Activated CD8-positive, alpha-beta T cell treated with anti-CD3 and anti-CD28 coated beads for 36 hours (primary cell): ENCODE results near the gene ELSPBP1. TPM values are rescaled to one million over a fixed set of nuclear protein-coding genes. Genes with fewer than 3 reads are reported as not detected.
"Not testable (repeated sequence)": the region's sequence is repeated elsewhere in the genome, so short reads cannot be mapped to it uniquely, and the experiment has no call there.

Experiments
- ATAC-seq: fragments of 200-7000 bp; cut with Tn5 transposase; one replicate; pipeline ENCODE4 v1.10.0; 2021; ENCODE audit warnings: mild to moderate bottlenecking, moderate library complexity
- CTCF ChIA-PET: fragments of 350-600 bp; sonication (Branson Sonifier 250); formaldehyde crosslinking; loops from one replicate; lab custom pipeline; 2021; ENCODE audit warnings: antibody characterized with exemption; lab: Charles Lee
- POLR2A ChIA-PET: fragments of 350-600 bp; sonication (Branson Sonifier 250); formaldehyde crosslinking; loops from one replicate; lab custom pipeline; 2021; ENCODE audit warnings: antibody characterized with exemption; lab: Charles Lee
- DNase-seq: peaks from one replicate; pipeline ENCODE4 v3.0.0-alpha.2; 2020
- H3K27ac Mint-ChIP-seq: one replicate; pipeline ENCODE4 v1.8.0; 2021; ENCODE audit warnings: mild to moderate bottlenecking, mixed read lengths
- H3K27me3 Mint-ChIP-seq: one replicate; pipeline ENCODE4 v1.8.0; 2021; ENCODE audit warnings: mixed read lengths
- H3K36me3 Mint-ChIP-seq: one replicate; pipeline ENCODE4 v1.8.0; 2021; ENCODE audit warnings: low read depth, mixed read lengths
- H3K4me1 Mint-ChIP-seq: one replicate; pipeline ENCODE4 v1.8.0; 2021; ENCODE audit warnings: low read depth, mixed read lengths
- H3K4me3 Mint-ChIP-seq: one replicate; pipeline ENCODE4 v1.8.0; 2021; ENCODE audit warnings: mild to moderate bottlenecking, moderate library complexity, mixed read lengths
- H3K9me3 Mint-ChIP-seq: one replicate; pipeline ENCODE4 v1.8.0; 2021; ENCODE audit warnings: mixed read lengths
- intact Hi-C: fragments of 100-400 bp; cut with micrococcal nuclease; formaldehyde crosslinking; loops from one replicate; pipeline ENCODE4 v1.10.0; 2022
- total RNA-seq, 2 experiments: library from RNA; stranded (reverse); gene quantifications; one replicate each; pipeline ENCODE4 v1.2.3, GENCODE V29; 2021
- TF ChIP-seq, protein P1 (sequence below): fragments of 200-600 bp; IDR thresholded peaks from one replicate; pipeline ENCODE4 v1.8.0; 2022; ENCODE audit warnings: antibody characterized with exemption, mild to moderate bottlenecking

Gene ELSPBP1
- total RNA-seq: not detected

DNA sequence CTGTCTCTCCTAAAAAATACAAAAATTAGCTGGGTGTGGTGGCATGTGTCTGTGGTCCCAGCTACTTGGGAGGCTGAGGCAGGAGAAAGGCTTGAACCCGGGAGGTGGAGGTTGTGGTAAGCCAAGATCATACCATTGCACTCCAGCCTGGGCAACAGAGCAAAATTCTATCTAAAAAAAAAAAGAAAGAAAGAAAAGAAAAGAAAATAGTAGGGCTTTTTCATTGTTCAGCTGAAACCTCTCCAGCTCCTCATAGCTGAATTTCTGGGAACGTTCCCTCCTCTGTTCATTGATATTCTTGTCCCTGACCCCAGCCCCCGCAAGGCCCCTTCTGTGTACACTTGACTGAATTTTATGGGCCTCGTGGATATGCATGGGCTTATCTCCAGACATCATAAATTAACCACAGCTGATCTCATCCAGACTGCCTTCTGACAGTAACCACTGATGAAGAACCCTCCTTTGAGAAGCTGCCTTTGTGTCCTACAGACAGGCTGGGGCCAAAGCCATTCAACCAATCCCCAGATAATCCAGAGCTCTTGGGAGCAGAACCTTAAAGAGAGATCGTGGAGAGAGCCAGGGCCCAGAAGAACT is at the start of gene ELSPBP1:
Gene ELSPBP1, plus strand, starts transcription at position 424 of the 594 bp plus-strand sequence. CDS start 14,036 bp downstream, outside the sequence.
- H3K4me3 Mint-ChIP-seq: no peak within 1 kb of the TSS
- ChIA-PET CTCF (interaction anchor here (0.9 kb wide), 1 partner anchor 130 kb away, joined by 3 read pairs; no protein-coding TSS in a partner anchor), POLR2A (no interaction called here)
- H3K36me3 Mint-ChIP-seq: no peaks in the 10 kb centered on the region
- H3K27ac Mint-ChIP-seq: no peak within 1 kb of the TSS
- no peaks in the 10 kb centered on the region for H3K4me1 Mint-ChIP-seq
- ATAC-seq (no peak), DNase-seq (no peak)
- intact Hi-C loops: no loop called here
- H3K9me3 Mint-ChIP-seq: no peaks in the 10 kb centered on the region
- TF ChIP-seq, protein P1, sequence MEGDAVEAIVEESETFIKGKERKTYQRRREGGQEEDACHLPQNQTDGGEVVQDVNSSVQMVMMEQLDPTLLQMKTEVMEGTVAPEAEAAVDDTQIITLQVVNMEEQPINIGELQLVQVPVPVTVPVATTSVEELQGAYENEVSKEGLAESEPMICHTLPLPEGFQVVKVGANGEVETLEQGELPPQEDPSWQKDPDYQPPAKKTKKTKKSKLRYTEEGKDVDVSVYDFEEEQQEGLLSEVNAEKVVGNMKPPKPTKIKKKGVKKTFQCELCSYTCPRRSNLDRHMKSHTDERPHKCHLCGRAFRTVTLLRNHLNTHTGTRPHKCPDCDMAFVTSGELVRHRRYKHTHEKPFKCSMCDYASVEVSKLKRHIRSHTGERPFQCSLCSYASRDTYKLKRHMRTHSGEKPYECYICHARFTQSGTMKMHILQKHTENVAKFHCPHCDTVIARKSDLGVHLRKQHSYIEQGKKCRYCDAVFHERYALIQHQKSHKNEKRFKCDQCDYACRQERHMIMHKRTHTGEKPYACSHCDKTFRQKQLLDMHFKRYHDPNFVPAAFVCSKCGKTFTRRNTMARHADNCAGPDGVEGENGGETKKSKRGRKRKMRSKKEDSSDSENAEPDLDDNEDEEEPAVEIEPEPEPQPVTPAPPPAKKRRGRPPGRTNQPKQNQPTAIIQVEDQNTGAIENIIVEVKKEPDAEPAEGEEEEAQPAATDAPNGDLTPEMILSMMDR: no peak
- peaks cover 26% of the 10 kb centered on the region for H3K27me3 Mint-ChIP-seq

DNA sequence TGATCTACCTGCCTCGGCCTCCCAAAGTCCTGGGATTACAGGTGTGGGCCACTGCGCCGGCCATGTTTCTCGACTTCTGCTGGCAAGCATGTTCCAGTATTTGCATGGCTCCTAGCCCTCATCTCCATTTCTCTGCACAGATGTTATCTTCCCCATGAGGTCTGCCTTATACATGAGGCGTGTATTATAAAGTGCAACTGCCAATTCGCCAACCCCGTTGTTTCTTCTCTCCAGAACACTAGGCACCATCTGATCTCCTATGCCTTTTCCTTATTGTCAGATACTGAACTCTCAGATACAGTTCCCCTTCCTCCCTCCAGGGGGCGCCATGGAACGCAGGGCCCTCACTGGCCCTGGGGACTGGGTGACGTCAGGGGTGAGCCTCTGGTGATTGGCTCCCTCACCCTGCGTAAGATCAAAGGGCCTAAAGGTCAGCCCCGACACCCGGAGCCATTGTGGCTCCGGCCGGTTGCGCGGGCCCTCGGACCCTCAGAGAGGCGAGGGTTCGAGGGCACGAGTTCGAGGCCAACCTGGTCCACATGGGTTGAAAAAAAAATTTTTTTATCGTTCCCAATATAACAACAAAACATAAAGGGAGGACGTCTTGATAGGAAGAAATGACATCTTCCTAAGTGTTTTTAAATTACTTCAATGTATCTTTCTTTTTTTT is 44.4 kb upstream of the ELSPBP1 start:
- H3K27ac Mint-ChIP-seq, H3K27me3 Mint-ChIP-seq, CTCF ChIA-PET, H3K4me3 Mint-ChIP-seq, ATAC-seq, intact Hi-C loops, H3K9me3 Mint-ChIP-seq, POLR2A ChIA-PET, H3K4me1 Mint-ChIP-seq, H3K36me3 Mint-ChIP-seq: not testable (repeated sequence)
- peak; percentile 11 for DNase-seq
- TF ChIP-seq, protein P1: peak; percentile 57

DNA sequence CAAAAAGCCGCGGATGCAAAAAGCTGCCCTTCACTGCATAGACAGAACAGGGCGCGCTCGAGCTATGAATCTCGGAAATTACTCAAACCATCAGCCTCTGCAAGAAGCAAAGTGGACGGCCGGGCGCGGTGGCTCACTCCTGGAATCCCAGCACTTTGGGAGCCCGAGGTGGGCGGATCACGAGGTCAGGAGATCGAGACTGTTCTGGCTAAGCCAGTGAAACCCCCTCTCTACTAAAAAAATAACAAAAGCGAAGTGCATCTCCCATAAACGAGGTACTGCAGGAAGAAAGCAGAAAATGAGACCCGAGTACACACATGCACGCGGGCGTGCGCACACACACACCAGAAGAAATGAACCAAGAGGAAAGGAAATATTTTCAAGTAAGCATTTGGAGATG is 42.3 kb upstream of the ELSPBP1 start:
- H3K4me1 Mint-ChIP-seq, ATAC-seq, H3K4me3 Mint-ChIP-seq, H3K36me3 Mint-ChIP-seq, DNase-seq, intact Hi-C loops, H3K27me3 Mint-ChIP-seq, H3K27ac Mint-ChIP-seq, POLR2A ChIA-PET, H3K9me3 Mint-ChIP-seq, CTCF ChIA-PET: not testable (repeated sequence)

DNA sequence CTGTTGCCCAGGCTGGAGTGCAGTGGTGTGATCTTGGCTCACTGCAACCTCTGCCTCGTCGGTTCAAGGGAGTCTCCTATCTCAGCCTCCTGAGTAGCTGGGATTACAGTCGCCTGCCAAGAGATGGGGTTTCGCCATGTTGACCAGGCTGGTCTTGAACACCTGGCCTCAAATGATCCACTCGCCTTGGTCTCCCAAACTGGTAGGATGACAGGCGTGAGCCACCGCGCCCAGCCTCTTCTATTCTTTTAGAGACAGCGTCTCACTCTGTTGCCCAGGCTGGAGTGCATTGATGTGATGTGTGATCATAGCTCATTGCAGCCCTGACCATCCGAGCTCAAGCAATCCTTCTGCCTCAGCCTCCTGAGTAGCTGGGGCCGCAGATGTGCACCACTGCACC is 38.5 kb upstream of the ELSPBP1 start:
- H3K27ac Mint-ChIP-seq, DNase-seq, H3K9me3 Mint-ChIP-seq, POLR2A ChIA-PET, H3K4me1 Mint-ChIP-seq, H3K4me3 Mint-ChIP-seq, H3K36me3 Mint-ChIP-seq, ATAC-seq, intact Hi-C loops, H3K27me3 Mint-ChIP-seq, CTCF ChIA-PET: not testable (repeated sequence)

DNA sequence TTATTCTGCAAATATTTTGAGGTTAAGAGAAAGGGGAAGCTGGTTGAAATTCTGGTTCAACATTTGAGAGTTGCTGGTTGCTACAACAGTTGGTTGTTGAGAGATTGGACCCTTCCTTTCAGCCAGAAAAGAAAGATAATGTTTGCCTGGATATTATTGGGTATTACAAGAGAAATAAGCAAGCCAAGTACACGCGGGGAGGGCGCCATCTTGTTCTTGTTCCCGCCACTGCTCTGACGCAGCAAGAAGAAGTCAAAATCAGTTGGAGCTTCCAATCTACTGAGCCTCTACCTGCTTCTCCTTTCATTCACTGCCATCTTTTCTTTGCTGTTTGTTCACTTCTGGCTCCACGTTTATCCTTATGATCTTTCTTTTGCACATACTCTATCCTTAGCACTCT is 20.9 kb upstream of the ELSPBP1 start:
- TF ChIP-seq, protein P1: no peak
- no peaks in the 10 kb centered on the region for H3K9me3 Mint-ChIP-seq
- ChIA-PET CTCF (interaction anchor here (1.2 to 1.6 kb wide), 2 partner anchors 10 to 130 kb away, joined by 3 to 9 read pairs; no protein-coding TSS in a partner anchor), POLR2A (no interaction called here)
- H3K27me3 Mint-ChIP-seq: peaks cover 42% of the 10 kb centered on the region
- H3K4me3 Mint-ChIP-seq: no peak overlapping the region
- H3K4me1 Mint-ChIP-seq: no peaks in the 10 kb centered on the region
- ATAC-seq: no peak
- intact Hi-C loops: no loop called here
- no peak for DNase-seq
- H3K27ac Mint-ChIP-seq: no peak overlapping the region
- H3K36me3 Mint-ChIP-seq: no peaks in the 10 kb centered on the region

DNA sequence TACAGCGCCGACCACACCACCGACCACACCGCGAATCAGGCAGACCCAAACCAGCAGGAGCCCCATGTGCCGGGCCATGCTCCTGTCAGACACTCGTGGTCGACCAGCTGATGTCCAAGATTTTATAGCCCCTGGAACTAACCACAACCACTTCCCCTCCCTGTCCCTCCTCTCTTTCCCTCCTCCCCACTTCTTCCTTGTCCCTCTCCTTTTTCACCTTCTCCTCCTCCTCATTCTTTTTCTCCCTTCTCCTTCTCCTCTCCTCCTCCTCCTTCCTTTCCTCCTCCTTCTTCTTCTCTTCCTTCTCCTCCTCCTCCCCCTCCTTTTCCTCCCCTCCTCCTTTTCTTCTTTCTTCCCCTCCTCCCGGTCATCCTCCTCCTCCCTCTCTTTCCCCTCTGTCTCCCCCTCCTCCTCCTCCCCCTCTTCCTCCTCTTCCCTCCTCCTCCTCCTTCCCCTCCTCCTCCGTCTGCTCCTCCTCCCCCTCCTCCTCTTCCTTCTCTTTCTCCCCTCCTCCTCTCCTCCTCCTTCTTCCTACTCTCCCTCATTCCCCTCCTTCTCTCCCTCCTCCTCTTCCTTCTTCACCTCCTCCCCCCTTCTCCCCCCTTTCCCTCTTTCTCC is 3.1 kb upstream of the ELSPBP1 start:
- Mint-ChIP-seq H3K27ac (no peak overlapping the region), H3K4me3 (no peak overlapping the region), H3K9me3 (no peaks in the 10 kb centered on the region), H3K4me1 (no peaks in the 10 kb centered on the region), H3K27me3 (peaks cover 21% of the 10 kb centered on the region), H3K36me3 (no peaks in the 10 kb centered on the region)
- no peak for ATAC-seq
- DNase-seq: no peak
- intact Hi-C loops: no loop called here
- POLR2A ChIA-PET: no interaction called here
- TF ChIP-seq, protein P1: no peak
- CTCF ChIA-PET: no interaction called here
